ENCODE measurements around the gene LAMP1.

The LAMP1 gene

GRCh38 chr13:113299951-113300350, 2.9 kb downstream of the LAMP1 start:
- Histone ChIP-seq H3K27ac (no peak overlapping the region), H3K27me3 (ENCODE audit: control insufficient read depth, insufficient read depth, low read length) (no peaks in the 10 kb centered on the region), H3K4me1 (peaks cover 2% of the 10 kb centered on the region), H3K4me3 (ENCODE audit: low read depth, low read length) (no peak overlapping the region), H3K4me2 (ENCODE audit: low read length) (peak overlapping the region; percentile 17), H3K36me3 (ENCODE audit: control insufficient read depth, insufficient read depth, low read length) (no peaks in the 10 kb centered on the region), H3K9ac (no peak overlapping the region), H2AFZ (no peak overlapping the region), H3K9me3 (ENCODE audit: control insufficient read depth, low read length) (no peaks in the 10 kb centered on the region), H3K79me2 (peaks cover 19% of the 10 kb centered on the region)
- TF ChIP-seq CTCF (IDR thresholded peaks at IDR 0.05) = no peak

- no peak overlapping the region for H3K9ac ChIP-seq
- TF ChIP-seq CTCF (IDR thresholded peaks at IDR 0.05) = no peak
- H3K27ac ChIP-seq = no peak overlapping the region
- no peaks in the 10 kb centered on the region for H3K27me3 ChIP-seq (ENCODE audit: control insufficient read depth, insufficient read depth, low read length)
- H3K9me3 ChIP-seq (ENCODE audit: control insufficient read depth, low read length) = no peaks in the 10 kb centered on the region
- no peaks in the 10 kb centered on the region for H3K36me3 ChIP-seq (ENCODE audit: control insufficient read depth, insufficient read depth, low read length)
- peaks cover 2% of the 10 kb centered on the region for H3K4me1 ChIP-seq
- H3K4me2 ChIP-seq (ENCODE audit: low read length) = no peak overlapping the region
- no peak overlapping the region for H3K4me3 ChIP-seq (ENCODE audit: low read depth, low read length)
- H3K79me2 ChIP-seq = peaks cover 14% of the 10 kb centered on the region
- no peak overlapping the region for H2AFZ ChIP-seq
Measured at GRCh38 chr13:113302986-113303385, 5.9 kb downstream of the LAMP1 start.

GRCh38 chr13:113304121-113304520, 7.1 kb downstream of the LAMP1 start:
- no peaks in the 10 kb centered on the region for H3K36me3 ChIP-seq (ENCODE audit: control insufficient read depth, insufficient read depth, low read length)
- H3K4me2 ChIP-seq (ENCODE audit: low read length) = peak overlapping the region; percentile 21
- H3K27ac ChIP-seq = no peak overlapping the region
- H2AFZ ChIP-seq = no peak overlapping the region
- H3K79me2 ChIP-seq = peaks cover 16% of the 10 kb centered on the region
- H3K4me1 ChIP-seq = no peaks in the 10 kb centered on the region
- TF ChIP-seq CTCF (IDR thresholded peaks at IDR 0.05) = no peak
- no peaks in the 10 kb centered on the region for H3K27me3 ChIP-seq (ENCODE audit: control insufficient read depth, insufficient read depth, low read length)
- no peak overlapping the region for H3K4me3 ChIP-seq (ENCODE audit: low read depth, low read length)
- no peak overlapping the region for H3K9ac ChIP-seq
- no peaks in the 10 kb centered on the region for H3K9me3 ChIP-seq (ENCODE audit: control insufficient read depth, low read length)

- Histone ChIP-seq H3K79me2 (peaks cover 16% of the 10 kb centered on the region), H3K4me2 (ENCODE audit: low read length) (no peak overlapping the region), H3K9me3 (ENCODE audit: control insufficient read depth, low read length) (no peaks in the 10 kb centered on the region), H3K36me3 (ENCODE audit: control insufficient read depth, insufficient read depth, low read length) (no peaks in the 10 kb centered on the region), H2AFZ (no peak overlapping the region), H3K4me1 (no peaks in the 10 kb centered on the region), H3K9ac (no peak overlapping the region), H3K27me3 (ENCODE audit: control insufficient read depth, insufficient read depth, low read length) (no peaks in the 10 kb centered on the region), H3K27ac (no peak overlapping the region), H3K4me3 (ENCODE audit: low read depth, low read length) (no peak overlapping the region)
- no peak for TF ChIP-seq CTCF (IDR thresholded peaks at IDR 0.05)
Measured at GRCh38 chr13:113305208-113305607, 8.2 kb downstream of the LAMP1 start.

GRCh38 chr13:113307491-113307890, 10.5 kb downstream of the LAMP1 start:
- Histone ChIP-seq H3K4me2 (ENCODE audit: low read length) (no peak overlapping the region), H3K27me3 (ENCODE audit: control insufficient read depth, insufficient read depth, low read length) (no peaks in the 10 kb centered on the region), H3K36me3 (ENCODE audit: control insufficient read depth, insufficient read depth, low read length) (no peaks in the 10 kb centered on the region), H3K79me2 (peaks cover 19% of the 10 kb centered on the region), H2AFZ (no peak overlapping the region), H3K9me3 (ENCODE audit: control insufficient read depth, low read length) (no peaks in the 10 kb centered on the region), H3K4me3 (ENCODE audit: low read depth, low read length) (no peak overlapping the region), H3K27ac (no peak overlapping the region), H3K9ac (no peak overlapping the region), H3K4me1 (no peaks in the 10 kb centered on the region)
- TF ChIP-seq CTCF (IDR thresholded peaks at IDR 0.05) = no peak
